Smooth muscle cell (in vitro differentiated cells): ENCODE data around the gene SLC12A4. TPM values are rescaled to one million over a fixed set of nuclear protein-coding genes. Genes with fewer than 3 reads are reported as not detected.

ENCODE experiments used
- DNase-seq: peaks from one replicate; lab custom pipeline; 2025; ENCODE audit not compliant: unreplicated experiment; lab: John Stamatoyannopoulos, UW
- H2AFZ ChIP-seq: fragments of 200-600 bp; sonication (generic); 2 replicates; pipeline ENCODE4 v1.6.0; 2016; ENCODE audit warnings: antibody characterized with exemption, low read depth, mild to moderate bottlenecking
- H3F3A ChIP-seq: fragments of 200-600 bp; sonication (generic); 2 replicates; pipeline ENCODE4 v1.6.0; 2017; ENCODE audit warnings: antibody characterized with exemption, low read depth
- H3K27ac ChIP-seq: fragments of 200-600 bp; sonication (generic); 2 replicates; pipeline ENCODE4 v1.5.1; 2016; ENCODE audit warnings: low read depth, mild to moderate bottlenecking
- H3K27me3 ChIP-seq: fragments of 200-600 bp; sonication (generic); 2 replicates; pipeline ENCODE4 v1.6.1; 2016; ENCODE audit warnings: low read depth, mild to moderate bottlenecking
- H3K36me3 ChIP-seq: fragments of 200-600 bp; sonication (generic); 2 replicates; pipeline ENCODE4 v1.5.1; 2016; ENCODE audit warnings: low read depth
- H3K4me1 ChIP-seq: fragments of 200-600 bp; sonication (generic); 2 replicates; pipeline ENCODE4 v1.5.1; 2016; ENCODE audit warnings: low read depth
- H3K4me2 ChIP-seq: fragments of 200-600 bp; sonication (generic); 2 replicates; pipeline ENCODE4 v1.6.0; 2016; ENCODE audit warnings: mild to moderate bottlenecking
- H3K4me3 ChIP-seq: fragments of 200-600 bp; sonication (generic); 2 replicates; pipeline ENCODE4 v1.5.1; 2016; ENCODE audit warnings: mild to moderate bottlenecking
- H3K79me2 ChIP-seq: fragments of 200-600 bp; sonication (generic); 2 replicates; pipeline ENCODE4 v1.6.0; 2016; ENCODE audit warnings: low read depth, mild to moderate bottlenecking
- H3K9ac ChIP-seq: fragments of 200-600 bp; sonication (generic); 2 replicates; pipeline ENCODE4 v1.6.0; 2016; ENCODE audit warnings: low read depth
- H3K9me3 ChIP-seq: fragments of 200-600 bp; sonication (generic); replicated peaks from 2 replicates; pipeline ENCODE4 v1.5.1; 2016; ENCODE audit warnings: low read depth
- H4K20me1 ChIP-seq: fragments of 200-600 bp; sonication (generic); 2 replicates; pipeline ENCODE4 v1.6.0; 2016; ENCODE audit warnings: low read depth
- WGBS: methylation state at CpG from one replicate; pipeline ENCODE4 v1.1.7; 2016; ENCODE audit warnings: low lambda C conversion rate; 5-methylcytosine and 5-hydroxymethylcytosine counted together
- polyA plus RNA-seq: library from polyadenylated mRNA; unstranded; fragments of >200 nt; fragmentation: Nextera tagmentation; extraction: Ambion mirVana; gene quantifications from 2 replicates; pipeline ENCODE4 v1.2.1, GENCODE V29; 2016
- total RNA-seq: library from RNA; depleted of rRNA; stranded (reverse); fragments of >200 nt; gene quantifications from 2 replicates; pipeline ENCODE4 v1.2.3, GENCODE V29; 2014
- TF ChIP-seq, protein P1 (sequence below): fragments of 200-600 bp; sonication (generic); IDR thresholded peaks from 2 replicates; pipeline ENCODE4 v1.5.1; 2017; ENCODE audit warnings: borderline replicate concordance, mild to moderate bottlenecking, antibody characterized with exemption; ENCODE audit not compliant: insufficient read depth, poor library complexity, severe bottlenecking

The SLC12A4 gene
- total and polyA plus RNA-seq, 2 experiments from 2014 or later: 47.7 to 92.4 TPM

DNA sequence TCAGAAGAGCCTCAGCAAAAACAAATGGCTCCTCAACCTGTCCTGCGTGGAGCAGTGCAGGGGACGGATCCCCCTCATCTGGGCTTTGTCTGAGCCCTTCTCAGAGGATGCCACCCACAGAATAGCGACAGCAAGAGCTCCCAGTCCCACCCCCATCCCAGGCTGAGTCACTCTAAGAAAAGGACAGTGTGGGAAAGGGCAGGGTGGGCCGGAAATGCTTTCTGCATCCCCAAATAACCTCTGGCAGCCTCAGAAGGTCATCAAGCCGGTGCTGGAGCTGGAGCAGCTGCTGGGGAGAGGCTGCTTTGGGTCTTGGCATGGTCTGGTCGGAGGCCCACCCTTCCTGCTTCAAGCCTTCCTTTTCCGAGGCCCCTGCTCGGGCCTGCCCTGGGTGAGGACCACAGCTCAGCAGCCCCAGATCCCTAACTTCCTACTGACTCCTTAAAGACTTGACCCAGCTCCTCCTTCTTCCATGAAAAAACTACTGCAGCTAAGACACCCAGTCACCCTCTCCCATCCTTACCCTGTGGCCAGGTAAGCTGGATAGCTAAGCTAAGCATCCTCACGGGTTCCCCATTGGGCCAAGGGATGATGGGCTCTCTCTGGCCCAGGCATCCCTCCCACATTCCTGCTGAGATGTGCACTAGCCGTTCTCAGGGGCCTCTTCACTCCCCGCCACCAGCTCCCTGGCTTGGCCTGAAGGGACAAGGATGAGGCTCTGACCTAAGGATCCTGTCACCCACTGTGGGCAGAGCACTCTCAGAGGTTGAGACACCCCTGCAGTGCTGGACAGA is 8.7 kb downstream of the SLC12A4 start:
- Histone ChIP-seq H3K79me2 (peaks cover 52% of the 10 kb centered on the region), H3F3A (no peaks in the 10 kb centered on the region), H3K9me3 (no peaks in the 10 kb centered on the region), H3K4me3 (no peak overlapping the region), H3K27ac (peak overlapping the region; percentile 52), H3K27me3 (no peaks in the 10 kb centered on the region), H2AFZ (no peak overlapping the region), H3K4me2 (peak overlapping the region; percentile 47), H3K4me1 (no peaks in the 10 kb centered on the region), H3K9ac (no peak overlapping the region), H3K36me3 (no peaks in the 10 kb centered on the region), H4K20me1 (peaks cover 100% of the 10 kb centered on the region)
- 58% methylated on average over 11 of the region's 11 CpGs for WGBS
- TF ChIP-seq, protein P1, sequence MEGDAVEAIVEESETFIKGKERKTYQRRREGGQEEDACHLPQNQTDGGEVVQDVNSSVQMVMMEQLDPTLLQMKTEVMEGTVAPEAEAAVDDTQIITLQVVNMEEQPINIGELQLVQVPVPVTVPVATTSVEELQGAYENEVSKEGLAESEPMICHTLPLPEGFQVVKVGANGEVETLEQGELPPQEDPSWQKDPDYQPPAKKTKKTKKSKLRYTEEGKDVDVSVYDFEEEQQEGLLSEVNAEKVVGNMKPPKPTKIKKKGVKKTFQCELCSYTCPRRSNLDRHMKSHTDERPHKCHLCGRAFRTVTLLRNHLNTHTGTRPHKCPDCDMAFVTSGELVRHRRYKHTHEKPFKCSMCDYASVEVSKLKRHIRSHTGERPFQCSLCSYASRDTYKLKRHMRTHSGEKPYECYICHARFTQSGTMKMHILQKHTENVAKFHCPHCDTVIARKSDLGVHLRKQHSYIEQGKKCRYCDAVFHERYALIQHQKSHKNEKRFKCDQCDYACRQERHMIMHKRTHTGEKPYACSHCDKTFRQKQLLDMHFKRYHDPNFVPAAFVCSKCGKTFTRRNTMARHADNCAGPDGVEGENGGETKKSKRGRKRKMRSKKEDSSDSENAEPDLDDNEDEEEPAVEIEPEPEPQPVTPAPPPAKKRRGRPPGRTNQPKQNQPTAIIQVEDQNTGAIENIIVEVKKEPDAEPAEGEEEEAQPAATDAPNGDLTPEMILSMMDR: no peak
- no peak for DNase-seq

DNA sequence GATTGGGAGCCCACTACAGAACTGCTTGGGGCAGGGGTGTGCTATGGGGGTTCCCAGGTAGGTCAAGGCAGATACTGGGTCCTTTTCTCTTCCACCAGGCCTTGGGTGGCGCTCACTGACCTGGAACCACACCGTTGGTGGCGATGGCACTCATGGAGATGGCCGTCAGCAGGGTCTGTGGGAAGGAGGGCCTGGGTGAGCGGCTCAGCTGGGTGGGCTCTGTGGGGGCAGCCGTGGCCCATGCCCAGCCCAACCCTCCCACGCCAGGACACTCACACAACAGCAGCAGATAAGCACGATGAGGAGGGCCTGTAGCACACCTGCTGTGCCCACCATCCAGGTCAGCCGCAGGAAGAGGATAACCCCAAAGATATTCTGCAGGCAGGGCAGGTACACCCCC is 10.8 kb downstream of the SLC12A4 start:
- no peak for DNase-seq
- Histone ChIP-seq H3K9me3 (no peaks in the 10 kb centered on the region), H3K27me3 (no peaks in the 10 kb centered on the region), H3F3A (no peaks in the 10 kb centered on the region), H3K4me2 (no peak overlapping the region), H3K4me1 (no peaks in the 10 kb centered on the region), H3K9ac (no peak overlapping the region), H3K27ac (no peak overlapping the region), H3K79me2 (peaks cover 36% of the 10 kb centered on the region), H3K36me3 (no peaks in the 10 kb centered on the region), H3K4me3 (no peak overlapping the region), H4K20me1 (peaks cover 100% of the 10 kb centered on the region), H2AFZ (no peak overlapping the region)
- TF ChIP-seq, protein P1: no peak
- 98% methylated on average over 9 of the region's 9 CpGs for WGBS

DNA sequence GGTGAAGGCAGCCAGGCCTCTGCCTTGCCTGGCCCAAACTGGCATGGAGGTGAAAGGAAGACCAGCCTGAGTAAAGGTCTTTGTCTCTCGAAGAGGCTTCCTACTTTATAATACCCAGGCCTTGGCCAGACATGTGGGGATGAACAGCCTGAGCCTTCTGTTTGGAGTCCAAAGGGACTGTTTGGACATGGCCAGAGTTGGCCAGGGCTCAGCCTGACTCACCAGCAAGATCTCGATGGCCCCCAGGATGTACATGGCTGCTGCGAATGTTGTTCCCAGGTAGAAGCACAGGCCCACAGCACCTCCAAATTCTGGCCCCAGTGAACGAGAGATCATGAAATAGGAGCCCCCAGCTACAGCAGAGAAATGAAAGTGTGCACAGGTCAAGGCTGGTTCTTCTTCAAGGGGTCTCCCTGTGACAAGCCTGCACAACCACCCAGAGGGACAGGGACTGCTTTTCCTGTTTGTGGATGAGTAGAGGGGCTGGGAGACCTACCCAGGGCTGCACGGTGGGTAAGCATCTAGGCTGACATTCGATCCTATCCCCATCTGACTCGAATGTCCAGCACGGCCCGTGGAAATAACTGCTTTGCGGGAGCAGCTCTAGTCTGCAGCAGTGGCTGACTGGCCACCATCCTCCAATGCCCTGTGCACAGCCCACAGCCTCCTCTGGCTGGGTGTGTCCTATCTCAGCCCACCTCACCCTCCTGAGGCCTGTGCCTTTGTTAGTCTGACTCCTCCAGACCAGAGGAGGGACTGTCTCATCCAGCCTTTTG is 13.8 kb downstream of the SLC12A4 start:
- Histone ChIP-seq H3K9ac (no peak overlapping the region), H3F3A (no peaks in the 10 kb centered on the region), H3K36me3 (no peaks in the 10 kb centered on the region), H2AFZ (no peak overlapping the region), H3K9me3 (no peaks in the 10 kb centered on the region), H4K20me1 (peaks cover 100% of the 10 kb centered on the region), H3K27me3 (no peaks in the 10 kb centered on the region), H3K4me2 (no peak overlapping the region), H3K79me2 (peaks cover 20% of the 10 kb centered on the region), H3K4me1 (no peaks in the 10 kb centered on the region), H3K27ac (no peak overlapping the region), H3K4me3 (no peak overlapping the region)
- TF ChIP-seq, protein P1: no peak
- DNase-seq: no peak
- WGBS: 93% methylated on average over 10 of the region's 10 CpGs
